K562 (cell line): Measurements from ENCODE around the gene PSORS1C2. TPM values are rescaled to one million over a fixed set of nuclear protein-coding genes. Genes with fewer than 3 reads are reported as not detected.
A peak's percentile ranks its signal among the peaks of the same experiment; 100 is the strongest.

Experiments used
- ARID2 ChIP-seq: fragments of 450-650 bp; IDR thresholded peaks from 2 replicates; pipeline ENCODE4 v1.6.1; 2017; ENCODE audit warnings: antibody characterized with exemption, mild to moderate bottlenecking
- BRD9 ChIP-seq: fragments of 450-650 bp; IDR thresholded peaks from 2 replicates; pipeline ENCODE4 v1.6.1; 2018; ENCODE audit warnings: low read depth; ENCODE audit not compliant: partially characterized antibody
- CBX2 ChIP-seq: fragments of 200-600 bp; sonication (generic); IDR thresholded peaks from one replicate; pipeline ENCODE4 v1.6.1; 2012; ENCODE audit warnings: mild to moderate bottlenecking, low read length, inconsistent platforms; ENCODE audit not compliant: insufficient read depth, poor library complexity, severe bottlenecking
- EP300 ChIP-seq: IDR thresholded peaks from 2 replicates; pipeline ENCODE4 v1.6.1; 2012; ENCODE audit warnings: low read length, improper control_type of control experiment
- GABPB1 ChIP-seq: sonication (generic); formaldehyde crosslinking; IDR thresholded peaks from 2 replicates; pipeline ENCODE4 v1.8.0; 2022; ENCODE audit warnings: mild to moderate bottlenecking, missing genetic modification reagents
- HNRNPL ChIP-seq: fragments of 200-400 bp; formaldehyde crosslinking; IDR thresholded peaks from 2 replicates; pipeline ENCODE4 v1.6.1; 2017; ENCODE audit warnings: low read depth, mild to moderate bottlenecking, low read length
- KLF13 ChIP-seq: fragments of 450-650 bp; IDR thresholded peaks from 2 replicates; pipeline ENCODE4 v1.6.1; 2016; ENCODE audit warnings: missing genetic modification characterization, low read depth, mild to moderate bottlenecking, missing compliant biosample characterization, moderate library complexity, borderline replicate concordance
- MTA1 ChIP-seq: fragments of 450-650 bp; IDR thresholded peaks from 2 replicates; pipeline ENCODE4 v1.6.1; 2017; ENCODE audit warnings: borderline replicate concordance
- NFE2L1 ChIP-seq: fragments of 450-650 bp; IDR thresholded peaks from 2 replicates; pipeline ENCODE4 v1.6.1; 2016; ENCODE audit warnings: missing genetic modification characterization, low read depth, mild to moderate bottlenecking, missing compliant biosample characterization, moderate library complexity, borderline replicate concordance
- SMARCA5 ChIP-seq: fragments of 450-650 bp; IDR thresholded peaks from 2 replicates; pipeline ENCODE4 v1.6.1; 2016
- TOE1 ChIP-seq, 2 experiments: fragments of 450-650 bp in 1 of 2; sonication (generic) in 1 of 2; formaldehyde crosslinking in 1 of 2; IDR thresholded peaks; 2 replicates each; pipeline versions ENCODE4 v1.7.1 to v1.8.0; 2016 to 2022; ENCODE audit warnings: borderline replicate concordance in 2 of 2, mild to moderate bottlenecking in 2 of 2, antibody characterized with exemption in 1 of 2, inconsistent platforms in 1 of 2, low read depth in 1 of 2, missing genetic modification reagents in 1 of 2, moderate library complexity in 1 of 2
- ZBTB7A ChIP-seq: IDR thresholded peaks from 2 replicates; pipeline ENCODE4 v1.6.1; 2011; ENCODE audit warnings: low read depth, mild to moderate bottlenecking, low read length, moderate library complexity, borderline replicate concordance; ENCODE audit not compliant: control insufficient read depth
- ZNF436 ChIP-seq: fragments of 250-450, 450-650 bp; sonication (Bioruptor Pico); formaldehyde crosslinking; IDR thresholded peaks from 2 replicates; pipeline ENCODE4 v1.7.0; 2020; ENCODE audit warnings: mild to moderate bottlenecking
- polyA plus RNA-seq, 8 experiments: library from polyadenylated mRNA; depleted of rRNA in 4 of 8; stranded (reverse) in 5 of 8; unstranded in 3 of 8; fragments of >200 nt; fragmentation: Nextera tagmentation in 2 of 8; fragmentation: Illumina TruSeq in 1 of 8; extraction: Ambion mirVana in 2 of 8; extraction: Trizol in 1 of 8; gene quantifications; 2 replicates each; pipeline versions ENCODE4 v1.2.1 to v1.2.3, GENCODE V29; 2011 to 2014; ENCODE audit warnings: inconsistent platforms in 1 of 8, missing spikeins in 1 of 8
- total RNA-seq, 7 experiments: library from RNA; depleted of rRNA in 6 of 7; stranded (reverse); fragments of >200 nt in 6 of 7; fragmentation: Illumina TruSeq in 2 of 7; extraction: Trizol in 2 of 7; gene quantifications; 2 replicates each; pipeline versions ENCODE4 v1.2.1 to v1.2.3, GENCODE V29; 2011 to 2021; ENCODE audit warnings: low replicate concordance in 1 of 7
- TF ChIP-seq, protein P1 (sequence below): fragments of 150-350 bp; conservative IDR thresholded peaks from 2 replicates; pipeline ENCODE4 v1.6.1; 2014; ENCODE audit warnings: low read length
- TF ChIP-seq, protein P2 (sequence below), 2 experiments: fragments of 450-650 bp; IDR thresholded peaks; 2 replicates each; pipeline ENCODE4 v1.6.1; 2018; ENCODE audit warnings: mild to moderate bottlenecking in 2 of 2, low read depth in 1 of 2; ENCODE audit not compliant: partially characterized antibody in 2 of 2
- TF ChIP-seq, protein P3 (sequence below): fragments of 450-650 bp; IDR thresholded peaks from 2 replicates; pipeline ENCODE4 v1.6.1; 2016; ENCODE audit warnings: antibody characterized with exemption
- TF ChIP-seq, protein P4 (sequence below): sonication (generic); formaldehyde crosslinking; IDR thresholded peaks from 2 replicates; pipeline ENCODE4 v1.8.0; 2022; ENCODE audit warnings: missing genetic modification reagents, mild to moderate bottlenecking, moderate library complexity, borderline replicate concordance

The PSORS1C2 gene
- total and polyA plus RNA-seq, 9 of the 15 experiments (the other 6 are each of a cell fraction or from before 2014, with no cell fraction given): not detected

DNA sequence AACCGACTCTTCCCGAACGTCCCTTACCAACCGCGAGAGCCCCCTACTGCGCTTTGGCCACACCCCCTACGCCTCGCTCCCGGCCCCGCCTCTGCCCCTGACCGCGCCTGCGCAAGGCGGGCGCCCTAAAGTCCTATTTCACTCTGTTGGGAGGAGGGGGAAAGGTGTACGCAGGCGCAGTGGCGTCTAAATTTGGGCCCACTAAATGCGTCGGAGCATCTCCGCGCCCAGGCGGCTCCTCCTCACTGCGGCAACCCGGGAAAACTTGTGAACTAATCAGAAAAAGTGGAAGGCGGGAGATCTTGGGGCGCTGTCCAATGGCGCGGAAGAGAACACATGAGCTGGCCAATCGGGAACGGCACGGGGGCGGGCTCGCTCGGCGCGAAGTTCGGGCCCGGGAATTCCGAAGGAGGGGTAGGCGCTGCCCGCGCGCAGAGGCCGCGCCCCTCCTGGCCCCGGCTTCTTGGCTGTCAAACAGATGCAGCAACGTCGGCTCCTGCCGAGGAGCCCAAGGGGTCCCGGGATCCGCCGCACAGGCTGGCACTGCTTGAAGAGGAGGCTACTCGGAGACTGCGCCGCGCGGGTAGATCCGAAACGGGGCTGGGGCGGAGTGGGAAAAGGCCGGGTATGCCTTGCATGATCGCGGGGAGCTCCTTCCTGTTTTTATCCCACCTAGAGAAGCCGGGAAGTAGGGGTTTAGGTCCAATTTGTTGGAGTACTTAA, 19.4 kb upstream of the PSORS1C2 start, which contains the start of gene TCF19 (continued):
- TF ChIP-seq, protein P1, sequence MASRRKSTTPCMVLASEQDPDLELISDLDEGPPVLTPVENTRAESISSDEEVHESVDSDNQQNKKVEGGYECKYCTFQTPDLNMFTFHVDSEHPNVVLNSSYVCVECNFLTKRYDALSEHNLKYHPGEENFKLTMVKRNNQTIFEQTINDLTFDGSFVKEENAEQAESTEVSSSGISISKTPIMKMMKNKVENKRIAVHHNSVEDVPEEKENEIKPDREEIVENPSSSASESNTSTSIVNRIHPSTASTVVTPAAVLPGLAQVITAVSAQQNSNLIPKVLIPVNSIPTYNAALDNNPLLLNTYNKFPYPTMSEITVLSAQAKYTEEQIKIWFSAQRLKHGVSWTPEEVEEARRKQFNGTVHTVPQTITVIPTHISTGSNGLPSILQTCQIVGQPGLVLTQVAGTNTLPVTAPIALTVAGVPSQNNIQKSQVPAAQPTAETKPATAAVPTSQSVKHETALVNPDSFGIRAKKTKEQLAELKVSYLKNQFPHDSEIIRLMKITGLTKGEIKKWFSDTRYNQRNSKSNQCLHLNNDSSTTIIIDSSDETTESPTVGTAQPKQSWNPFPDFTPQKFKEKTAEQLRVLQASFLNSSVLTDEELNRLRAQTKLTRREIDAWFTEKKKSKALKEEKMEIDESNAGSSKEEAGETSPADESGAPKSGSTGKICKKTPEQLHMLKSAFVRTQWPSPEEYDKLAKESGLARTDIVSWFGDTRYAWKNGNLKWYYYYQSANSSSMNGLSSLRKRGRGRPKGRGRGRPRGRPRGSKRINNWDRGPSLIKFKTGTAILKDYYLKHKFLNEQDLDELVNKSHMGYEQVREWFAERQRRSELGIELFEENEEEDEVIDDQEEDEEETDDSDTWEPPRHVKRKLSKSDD: no peak
- TF ChIP-seq EP300 (no peak), ZBTB7A (no peak), NFE2L1 (no peak), ZNF436 (CRISPR knock-in tag) (no peak), SMARCA5 (no peak), CBX2 (no peak), ARID2 (no peak), KLF13 (no peak), MTA1 (no peak), TOE1 (IDR thresholded peaks at IDR 0.05; ENCODE audit: borderline replicate concordance) (no peak), TOE1 (CRISPR knock-in tag; IDR thresholded peaks at IDR 0.05; ENCODE audit: borderline replicate concordance, low read depth) (no peak), GABPB1 (CRISPR knock-in tag) (no peak), HNRNPL (no peak), BRD9 (no peak)
- TF ChIP-seq, protein P2, sequence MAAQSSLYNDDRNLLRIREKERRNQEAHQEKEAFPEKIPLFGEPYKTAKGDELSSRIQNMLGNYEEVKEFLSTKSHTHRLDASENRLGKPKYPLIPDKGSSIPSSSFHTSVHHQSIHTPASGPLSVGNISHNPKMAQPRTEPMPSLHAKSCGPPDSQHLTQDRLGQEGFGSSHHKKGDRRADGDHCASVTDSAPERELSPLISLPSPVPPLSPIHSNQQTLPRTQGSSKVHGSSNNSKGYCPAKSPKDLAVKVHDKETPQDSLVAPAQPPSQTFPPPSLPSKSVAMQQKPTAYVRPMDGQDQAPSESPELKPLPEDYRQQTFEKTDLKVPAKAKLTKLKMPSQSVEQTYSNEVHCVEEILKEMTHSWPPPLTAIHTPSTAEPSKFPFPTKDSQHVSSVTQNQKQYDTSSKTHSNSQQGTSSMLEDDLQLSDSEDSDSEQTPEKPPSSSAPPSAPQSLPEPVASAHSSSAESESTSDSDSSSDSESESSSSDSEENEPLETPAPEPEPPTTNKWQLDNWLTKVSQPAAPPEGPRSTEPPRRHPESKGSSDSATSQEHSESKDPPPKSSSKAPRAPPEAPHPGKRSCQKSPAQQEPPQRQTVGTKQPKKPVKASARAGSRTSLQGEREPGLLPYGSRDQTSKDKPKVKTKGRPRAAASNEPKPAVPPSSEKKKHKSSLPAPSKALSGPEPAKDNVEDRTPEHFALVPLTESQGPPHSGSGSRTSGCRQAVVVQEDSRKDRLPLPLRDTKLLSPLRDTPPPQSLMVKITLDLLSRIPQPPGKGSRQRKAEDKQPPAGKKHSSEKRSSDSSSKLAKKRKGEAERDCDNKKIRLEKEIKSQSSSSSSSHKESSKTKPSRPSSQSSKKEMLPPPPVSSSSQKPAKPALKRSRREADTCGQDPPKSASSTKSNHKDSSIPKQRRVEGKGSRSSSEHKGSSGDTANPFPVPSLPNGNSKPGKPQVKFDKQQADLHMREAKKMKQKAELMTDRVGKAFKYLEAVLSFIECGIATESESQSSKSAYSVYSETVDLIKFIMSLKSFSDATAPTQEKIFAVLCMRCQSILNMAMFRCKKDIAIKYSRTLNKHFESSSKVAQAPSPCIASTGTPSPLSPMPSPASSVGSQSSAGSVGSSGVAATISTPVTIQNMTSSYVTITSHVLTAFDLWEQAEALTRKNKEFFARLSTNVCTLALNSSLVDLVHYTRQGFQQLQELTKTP (IDR thresholded peaks at IDR 0.05; ENCODE audit: low read depth in 1 of 2, partially characterized antibody in 2 of 2): no peak
- TF ChIP-seq, protein P3, sequence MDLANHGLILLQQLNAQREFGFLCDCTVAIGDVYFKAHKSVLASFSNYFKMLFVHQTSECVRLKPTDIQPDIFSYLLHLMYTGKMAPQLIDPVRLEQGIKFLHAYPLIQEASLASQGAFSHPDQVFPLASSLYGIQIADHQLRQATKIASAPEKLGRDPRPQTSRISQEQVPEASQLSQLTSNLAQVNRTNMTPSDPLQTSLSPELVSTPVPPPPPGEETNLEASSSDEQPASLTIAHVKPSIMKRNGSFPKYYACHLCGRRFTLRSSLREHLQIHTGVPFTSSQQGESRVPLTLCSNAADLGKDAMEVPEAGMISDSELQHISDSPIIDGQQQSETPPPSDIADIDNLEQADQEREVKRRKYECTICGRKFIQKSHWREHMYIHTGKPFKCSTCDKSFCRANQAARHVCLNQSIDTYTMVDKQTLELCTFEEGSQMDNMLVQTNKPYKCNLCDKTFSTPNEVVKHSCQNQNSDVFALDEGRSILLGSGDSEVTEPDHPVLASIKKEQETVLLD: peak; percentile 96
- TF ChIP-seq, protein P4, sequence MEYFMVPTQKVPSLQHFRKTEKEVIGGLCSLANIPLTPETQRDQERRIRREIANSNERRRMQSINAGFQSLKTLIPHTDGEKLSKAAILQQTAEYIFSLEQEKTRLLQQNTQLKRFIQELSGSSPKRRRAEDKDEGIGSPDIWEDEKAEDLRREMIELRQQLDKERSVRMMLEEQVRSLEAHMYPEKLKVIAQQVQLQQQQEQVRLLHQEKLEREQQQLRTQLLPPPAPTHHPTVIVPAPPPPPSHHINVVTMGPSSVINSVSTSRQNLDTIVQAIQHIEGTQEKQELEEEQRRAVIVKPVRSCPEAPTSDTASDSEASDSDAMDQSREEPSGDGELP (CRISPR knock-in tag): peak; percentile 79
